Body of pancreas (tissue), 4 donors: ENCODE results near the gene RANBP3. TPM values are rescaled to one million over a fixed set of nuclear protein-coding genes. Genes with fewer than 3 reads are reported as not detected.
A peak's percentile ranks its signal among the peaks of the same experiment; 100 is the strongest.

Source experiments
- ATAC-seq: fragments of 150-250 bp; one replicate; pipeline ENCODE4 v1.9.1; 2016
- DNase-seq, 4 donors: peaks; one replicate each; pipeline ENCODE4 v3.0.0-alpha.2; 2019
- H3K27ac ChIP-seq, 4 donors: fragments of 200-600 bp; sonication (generic); 1 replicate in 3 of 4; 2 replicates in 1 of 4; pipeline versions ENCODE4 v1.5.1 to v1.6.1; 2016 to 2019; ENCODE audit warnings: mild to moderate bottlenecking in 1 of 4, mixed read lengths in 1 of 4, moderate library complexity in 1 of 4
- H3K27me3 ChIP-seq, 2 donors: fragments of 200-600 bp; sonication (generic); one replicate each; pipeline ENCODE4 v1.6.0; 2016; ENCODE audit warnings: mild to moderate bottlenecking in 1 of 2
- H3K36me3 ChIP-seq, 2 donors: fragments of 200-600 bp; sonication (generic); replicated peaks in 1 of 2; 2 replicates each; pipeline ENCODE4 v1.5.1; 2016; ENCODE audit warnings: low read depth in 2 of 2; ENCODE audit not compliant: insufficient read depth in 1 of 2
- H3K4me1 ChIP-seq: fragments of 200-600 bp; sonication (generic); one replicate; pipeline ENCODE4 v1.6.0; 2016
- H3K4me3 ChIP-seq, 2 donors: fragments of 200-600 bp; sonication (generic); 1 replicate in 1 of 2; 2 replicates in 1 of 2; pipeline ENCODE4 v1.5.1; 2016 to 2019
- H3K9me3 ChIP-seq, 3 donors: fragments of 200-600 bp; sonication (generic); 1 replicate in 2 of 3; 2 replicates in 1 of 3; pipeline ENCODE4 v1.5.1; 2016
- POLR2A ChIP-seq, 3 donors: fragments of 450-650 bp; IDR thresholded peaks; one replicate each; pipeline ENCODE4 v1.6.1; 2016; ENCODE audit warnings: antibody characterized with exemption in 3 of 3, mild to moderate bottlenecking in 2 of 3
- WGBS, 2 donors: methylation state at CpG; one replicate each; pipeline ENCODE4 v1.1.5; 2017; 5-methylcytosine and 5-hydroxymethylcytosine counted together
- intact Hi-C: fragments of 100-400 bp; cut with DNase I; formaldehyde crosslinking; loops from one replicate; pipeline ENCODE4 v1.15.1; 2023
- total RNA-seq, 2 donors: library from RNA; depleted of rRNA; stranded (reverse); fragments of >200 nt; gene quantifications; one replicate each; pipeline ENCODE4 v1.1.0, GENCODE V29; 2016
- TF ChIP-seq, protein P1 (sequence below), 7 experiments: fragments of 450-650 bp in 4 of 7; fragments of 200-600 bp in 3 of 7; sonication (generic) in 3 of 7; IDR thresholded peaks; one replicate each; pipeline ENCODE4 v1.5.1; 2016 to 2019; ENCODE audit warnings: antibody characterized with exemption in 7 of 7

The RANBP3 gene
- total RNA-seq, 2 donors from 2014 or later, result 62.0 to 90.0 TPM

DNA sequence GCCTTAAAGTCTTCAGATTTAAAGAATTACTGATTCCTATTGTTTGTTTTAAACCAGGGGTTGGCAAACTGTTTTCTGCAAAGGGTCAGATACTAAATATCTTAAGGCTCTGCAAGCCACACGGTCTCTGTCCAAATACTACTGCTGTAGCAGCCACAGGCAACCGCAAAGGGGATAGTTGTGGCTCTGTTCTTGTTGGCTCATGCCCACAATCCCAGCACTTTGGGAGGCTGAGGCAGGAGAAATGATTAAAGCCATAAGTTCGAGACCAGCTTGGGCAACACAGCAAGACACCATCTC, 22.4 kb downstream of the RANBP3 start:
- no peak for TF ChIP-seq POLR2A (IDR thresholded peaks at IDR 0.05)
- TF ChIP-seq, protein P1, sequence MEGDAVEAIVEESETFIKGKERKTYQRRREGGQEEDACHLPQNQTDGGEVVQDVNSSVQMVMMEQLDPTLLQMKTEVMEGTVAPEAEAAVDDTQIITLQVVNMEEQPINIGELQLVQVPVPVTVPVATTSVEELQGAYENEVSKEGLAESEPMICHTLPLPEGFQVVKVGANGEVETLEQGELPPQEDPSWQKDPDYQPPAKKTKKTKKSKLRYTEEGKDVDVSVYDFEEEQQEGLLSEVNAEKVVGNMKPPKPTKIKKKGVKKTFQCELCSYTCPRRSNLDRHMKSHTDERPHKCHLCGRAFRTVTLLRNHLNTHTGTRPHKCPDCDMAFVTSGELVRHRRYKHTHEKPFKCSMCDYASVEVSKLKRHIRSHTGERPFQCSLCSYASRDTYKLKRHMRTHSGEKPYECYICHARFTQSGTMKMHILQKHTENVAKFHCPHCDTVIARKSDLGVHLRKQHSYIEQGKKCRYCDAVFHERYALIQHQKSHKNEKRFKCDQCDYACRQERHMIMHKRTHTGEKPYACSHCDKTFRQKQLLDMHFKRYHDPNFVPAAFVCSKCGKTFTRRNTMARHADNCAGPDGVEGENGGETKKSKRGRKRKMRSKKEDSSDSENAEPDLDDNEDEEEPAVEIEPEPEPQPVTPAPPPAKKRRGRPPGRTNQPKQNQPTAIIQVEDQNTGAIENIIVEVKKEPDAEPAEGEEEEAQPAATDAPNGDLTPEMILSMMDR (IDR thresholded peaks at IDR 0.05), result no peak
- ATAC-seq, result no peak
- Histone ChIP-seq H3K9me3 (no peaks in the 10 kb centered on the region), H3K36me3 (no peaks in the 10 kb centered on the region), H3K4me3 (no peak overlapping the region), H3K27ac (peak overlapping the region in 2 of 4 donors; percentile 63 to 74), H3K27me3 (no peaks in the 10 kb centered on the region), H3K4me1 (peaks cover 96% of the 10 kb centered on the region)
- 46 to 55% methylated on average over 3 of the region's 3 CpGs for WGBS, 2 donors
- DNase-seq, result no peak
- intact Hi-C loops, result no loop called here

DNA sequence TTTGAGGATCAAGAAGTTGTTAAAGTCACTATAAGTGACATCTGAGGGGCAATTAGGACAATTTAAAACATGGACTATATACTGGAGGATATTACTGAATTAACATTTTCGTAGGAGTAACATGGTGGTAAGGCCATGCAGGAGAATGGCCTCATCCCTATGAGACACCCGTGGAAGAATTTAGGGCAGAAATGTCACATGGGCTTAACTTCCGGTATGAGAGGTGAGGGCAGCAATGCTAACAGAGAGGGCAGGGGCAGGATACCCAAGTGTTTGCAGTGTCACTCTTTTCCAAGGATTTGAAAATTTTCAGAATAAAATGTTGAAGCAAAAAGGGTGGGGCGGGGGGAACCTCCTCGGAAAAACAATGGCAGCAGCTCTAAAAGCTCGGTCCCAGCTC, 23.6 kb downstream of the RANBP3 start:
- TF ChIP-seq, protein P1 (IDR thresholded peaks at IDR 0.05), result no peak
- no peak for TF ChIP-seq POLR2A (IDR thresholded peaks at IDR 0.05)
- H3K36me3 ChIP-seq, result no peaks in the 10 kb centered on the region
- H3K27ac ChIP-seq, result peak overlapping the region; percentile 38 to 74 (median 66)
- intact Hi-C loops, result no loop called here
- no peak overlapping the region for H3K4me3 ChIP-seq
- no peaks in the 10 kb centered on the region for H3K9me3 ChIP-seq
- ATAC-seq, result no peak
- H3K27me3 ChIP-seq, result no peaks in the 10 kb centered on the region
- WGBS, 2 donors, result 27 to 30% methylated on average over 6 of the region's 6 CpGs
- H3K4me1 ChIP-seq, result peaks cover 83% of the 10 kb centered on the region
- DNase-seq, result no peak

- peaks cover 77% of the 10 kb centered on the region for H3K4me1 ChIP-seq
- DNase-seq (no peak), ATAC-seq (no peak)
- H3K27me3 ChIP-seq, result no peaks in the 10 kb centered on the region
- TF ChIP-seq POLR2A (IDR thresholded peaks at IDR 0.05), result no peak
- TF ChIP-seq, protein P1 (IDR thresholded peaks at IDR 0.05), result no peak
- intact Hi-C loops, result no loop called here
- no peak overlapping the region for H3K4me3 ChIP-seq
- H3K9me3 ChIP-seq, result no peaks in the 10 kb centered on the region
- H3K36me3 ChIP-seq, result no peaks in the 10 kb centered on the region
- 47 to 49% methylated on average over 17 of the region's 17 CpGs for WGBS, 2 donors
- peak overlapping the region; percentile 38 to 74 (median 66) for H3K27ac ChIP-seq
These were observed 24.2 kb downstream of the RANBP3 start for GRCh38 chr19:5953680-5954213.

- Histone ChIP-seq H3K4me3 (no peak overlapping the region), H3K27me3 (no peaks in the 10 kb centered on the region), H3K9me3 (no peaks in the 10 kb centered on the region), H3K36me3 (no peaks in the 10 kb centered on the region), H3K4me1 (peaks cover 71% of the 10 kb centered on the region), H3K27ac (peak overlapping the region in 3 of 4 donors; percentile 22 to 63 (median 45))
- intact Hi-C loops, result no loop called here
- ATAC-seq, result no peak
- DNase-seq, result no peak
- TF ChIP-seq, protein P1 (IDR thresholded peaks at IDR 0.05), result no peak
- TF ChIP-seq POLR2A (IDR thresholded peaks at IDR 0.05), result no peak
- 57 to 67% methylated on average over 5 of the region's 5 CpGs for WGBS, 2 donors
These were observed 24.8 kb downstream of the RANBP3 start for GRCh38 chr19:5953030-5953589.
